NOMO-1 treated with DMSO at 0.1 percent for 48 hours (cell line): ENCODE data around the gene OR2M3.
"Not testable (repeated sequence)": the region's sequence is repeated elsewhere in the genome, so short reads cannot be mapped to it uniquely, and the experiment has no call there.

Experiments used
- DNase-seq: peaks from one replicate; lab custom pipeline; 2025; ENCODE audit not compliant: unreplicated experiment; lab: John Stamatoyannopoulos, UW

Gene OR2M3

GRCh38 chr1:248196965-248197364 lies at the start of gene OR2M3:
Gene OR2M3 (plus strand): TSS chr1:248197265. CDS start chr1:248203068, 5,803 bp downstream.
- DNase-seq = no peak

GRCh38 chr1:248152056-248152827 lies 44.8 kb upstream of the OR2M3 start:
- DNase-seq = no peak

GRCh38 chr1:248155927-248156326 lies 41.1 kb upstream of the OR2M3 start:
- no peak for DNase-seq

- no peak for DNase-seq
These were observed 38.3 kb upstream of the OR2M3 start for GRCh38 chr1:248158758-248159157.

- no peak for DNase-seq
These were observed 33.0 kb upstream of the OR2M3 start for GRCh38 chr1:248164031-248164430.

GRCh38 chr1:248165186-248165585 lies 31.9 kb upstream of the OR2M3 start:
- no peak for DNase-seq

GRCh38 chr1:248174521-248174920 lies 22.5 kb upstream of the OR2M3 start, which contains the start of gene OR2M2:
Gene OR2M2 (plus strand): TSS chr1:248174821. CDS start chr1:248179986, 5,165 bp downstream.
- DNase-seq = no peak

- no peak for DNase-seq
These were observed 13.1 kb upstream of the OR2M3 start for GRCh38 chr1:248183996-248184395.

- no peak for DNase-seq
These were observed 9.7 kb upstream of the OR2M3 start for GRCh38 chr1:248187363-248187762.

- DNase-seq = no peak
These were observed 8.0 kb upstream of the OR2M3 start for GRCh38 chr1:248189026-248189425.

- DNase-seq = no peak
These were observed 2.9 kb upstream of the OR2M3 start for GRCh38 chr1:248194117-248194516.

- DNase-seq = no peak
These were observed 18.8 kb downstream of the OR2M3 start for GRCh38 chr1:248215880-248216279.

GRCh38 chr1:248225537-248225936 lies 28.5 kb downstream of the OR2M3 start:
- DNase-seq = no peak

GRCh38 chr1:248229360-248229908 lies 32.4 kb downstream of the OR2M3 start:
- DNase-seq = no peak

- DNase-seq = no peak
These were observed 34.1 kb downstream of the OR2M3 start, which contains the start of gene OR2M4 for GRCh38 chr1:248231117-248231516. Gene OR2M4 (plus strand): TSS chr1:248231417. CDS start chr1:248238929, 7,512 bp downstream.

GRCh38 chr1:248239478-248239877 lies 42.4 kb downstream of the OR2M3 start:
- DNase-seq = no peak

GRCh38 chr1:248243204-248243603 lies 46.1 kb downstream of the OR2M3 start:
- DNase-seq = peak; percentile 65

GRCh38 chr1:248259309-248259708 lies 62.2 kb downstream of the OR2M3 start:
- not testable (repeated sequence) for DNase-seq
